Measurements from ENCODE around the gene STK11IP.

STK11IP gene

DNA sequence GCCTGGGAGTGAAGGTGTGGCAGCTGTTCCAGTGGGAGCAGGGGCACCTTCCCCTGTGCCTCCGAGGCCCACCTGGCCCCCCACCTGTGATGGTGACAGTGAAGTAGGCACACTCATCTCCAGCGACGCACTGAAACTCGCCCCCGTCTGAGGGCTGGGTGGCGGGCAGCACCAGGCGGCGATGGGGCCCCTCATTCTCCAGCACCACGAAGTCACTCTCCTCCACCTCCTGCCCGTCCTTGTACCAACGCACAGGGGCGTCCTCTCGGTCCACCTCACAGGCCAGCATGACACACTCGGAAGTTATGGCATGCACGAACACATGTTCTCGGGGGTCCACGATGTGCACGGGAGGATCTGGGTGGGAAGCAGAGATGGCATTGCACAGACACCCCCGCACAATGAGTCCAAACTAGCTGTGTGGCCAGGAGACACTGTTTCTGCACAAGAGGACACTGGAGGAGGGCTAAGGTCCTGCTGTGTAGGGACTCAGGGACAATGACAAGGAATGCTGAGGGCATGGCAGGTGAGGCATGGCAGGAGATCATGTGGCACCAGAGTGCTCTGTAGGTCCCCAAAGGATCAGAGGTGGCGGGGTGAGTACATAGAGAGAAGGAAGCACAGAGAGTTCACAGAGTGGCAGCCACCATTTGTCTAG, 34.3 kb upstream of the STK11IP start:
- DNase-seq (ENCODE audit: low read depth) = no peak

DNA sequence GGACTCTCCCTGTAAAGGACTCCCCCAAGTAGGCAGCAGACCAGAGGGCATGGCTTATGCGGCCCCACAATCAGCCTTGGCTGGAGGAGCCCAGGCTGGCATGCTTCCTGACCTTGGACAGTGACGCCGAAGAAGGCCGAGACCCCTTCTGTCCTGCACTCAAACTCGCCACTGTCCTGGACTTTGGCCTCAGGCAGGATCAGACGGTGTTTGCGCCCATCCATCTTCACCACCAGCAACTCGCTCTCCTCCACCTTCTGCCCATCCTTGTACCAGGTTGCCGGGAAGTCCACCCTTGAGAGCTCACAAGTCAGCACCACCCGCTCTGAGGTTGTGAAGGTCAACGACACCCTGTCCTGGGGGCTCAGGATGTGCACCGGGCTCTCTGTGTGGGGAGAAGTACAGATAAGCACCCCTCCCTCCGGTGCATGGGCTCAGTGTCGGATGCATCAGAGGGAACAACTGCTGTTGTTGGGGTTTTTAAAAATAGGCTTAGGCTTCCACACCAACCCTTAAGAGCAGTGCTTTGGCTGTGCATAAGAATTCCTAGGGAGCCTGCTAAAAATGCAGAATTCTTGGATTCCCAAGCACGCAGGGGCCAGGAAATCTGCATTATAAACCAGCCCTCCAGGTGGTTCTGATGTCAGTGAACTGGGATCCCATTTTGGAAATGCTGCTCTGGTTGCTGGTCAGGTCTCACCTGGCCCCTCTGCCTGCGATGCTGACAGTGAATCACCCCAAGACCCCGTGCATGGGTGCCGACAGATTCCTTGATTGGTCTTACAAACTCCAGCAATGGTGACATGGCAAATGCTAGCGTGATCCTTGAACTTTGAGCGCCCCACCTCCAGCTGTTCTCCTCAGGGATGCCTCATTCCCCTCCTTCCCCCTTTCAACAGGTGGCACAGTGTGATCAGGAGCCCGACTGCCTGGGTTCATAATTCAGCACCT, 32.3 kb upstream of the STK11IP start:
- DNase-seq (ENCODE audit: low read depth) = no peak

DNA sequence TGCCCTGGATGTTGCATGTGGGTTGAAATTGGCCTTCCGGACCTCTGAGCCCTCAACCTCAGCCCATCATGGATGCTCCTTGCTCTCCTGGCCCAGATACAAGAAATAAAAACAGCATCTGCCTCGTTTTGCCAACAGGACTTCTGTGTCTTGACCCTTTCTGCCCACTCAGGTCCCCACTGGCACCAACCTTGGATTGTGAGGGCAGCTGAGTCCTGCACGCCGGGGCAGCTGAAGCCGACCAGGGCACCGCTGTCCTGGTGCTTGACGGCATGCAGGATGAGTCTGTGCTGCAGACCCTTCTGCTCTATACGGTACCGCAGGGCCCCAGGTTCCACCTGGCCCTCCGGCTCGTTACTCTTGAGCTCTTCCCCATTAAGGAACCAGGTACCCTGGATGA, 31.0 kb upstream of the STK11IP start:
- DNase-seq (ENCODE audit: low read depth) = no peak

DNA sequence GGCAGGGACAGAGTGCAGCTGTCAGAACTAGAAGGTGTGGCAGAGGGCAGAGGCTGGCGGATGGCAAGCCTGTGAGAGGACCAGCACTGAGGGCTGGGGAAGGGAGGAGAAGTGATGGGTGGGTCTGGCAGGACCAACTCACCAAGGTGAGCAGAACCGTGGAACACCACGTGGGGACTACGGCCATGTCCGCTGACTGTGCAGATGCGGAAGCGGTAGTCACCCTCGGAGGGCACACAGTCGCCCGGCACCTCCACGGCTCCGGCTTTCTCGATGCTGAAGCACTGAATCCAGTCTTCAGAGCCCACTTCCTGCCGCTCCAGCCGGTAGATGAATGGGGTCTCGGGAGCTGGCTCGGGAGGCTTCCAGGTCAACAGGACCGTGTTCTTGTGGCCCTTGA, 30.5 kb upstream of the STK11IP start:
- DNase-seq (ENCODE audit: low read depth) = no peak

- DNase-seq (ENCODE audit: low read depth) = no peak
These were observed 29.8 kb upstream of the STK11IP start for GRCh38 chr2:219567791-219568361.

DNA sequence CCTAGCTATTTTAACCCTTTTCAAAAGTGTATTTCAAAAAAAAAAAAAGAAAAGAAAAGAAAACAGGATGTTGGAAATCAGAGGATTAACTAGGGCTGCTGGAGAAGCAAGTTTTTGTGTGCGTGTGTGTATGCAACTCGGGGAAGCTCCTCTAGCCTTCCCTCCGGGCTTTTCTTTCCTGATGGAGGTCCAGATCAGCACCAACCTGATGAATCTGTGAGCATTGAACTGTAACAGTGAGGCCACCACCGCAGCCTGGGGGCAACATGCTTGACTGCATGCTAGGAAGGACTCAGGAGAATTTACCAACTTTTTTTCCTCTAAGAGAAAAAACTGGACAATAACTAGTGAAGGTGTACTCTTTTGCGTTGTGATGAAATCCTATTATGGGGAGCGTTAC, 28.6 kb upstream of the STK11IP start:
- DNase-seq (ENCODE audit: low read depth) = no peak

DNA sequence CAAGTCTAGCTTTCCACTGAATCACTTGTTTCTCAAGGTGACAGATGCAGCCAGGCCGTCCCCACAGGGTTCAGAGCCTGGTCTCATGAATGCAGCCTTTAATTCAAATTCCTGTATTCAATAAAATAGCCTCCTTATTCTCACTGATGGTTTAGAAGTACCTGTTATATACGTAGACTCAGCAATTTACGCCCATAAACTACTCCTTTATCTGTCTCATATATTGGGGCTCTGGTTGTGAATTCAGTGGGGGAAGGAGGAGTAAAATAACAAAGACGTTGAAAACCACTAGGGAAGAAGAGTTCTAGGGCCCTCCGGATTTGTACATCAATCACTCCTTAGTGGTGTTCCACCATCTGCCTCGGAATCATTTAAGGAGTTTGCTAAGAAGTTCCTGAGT, 28.0 kb upstream of the STK11IP start:
- DNase-seq (ENCODE audit: low read depth) = no peak

DNA sequence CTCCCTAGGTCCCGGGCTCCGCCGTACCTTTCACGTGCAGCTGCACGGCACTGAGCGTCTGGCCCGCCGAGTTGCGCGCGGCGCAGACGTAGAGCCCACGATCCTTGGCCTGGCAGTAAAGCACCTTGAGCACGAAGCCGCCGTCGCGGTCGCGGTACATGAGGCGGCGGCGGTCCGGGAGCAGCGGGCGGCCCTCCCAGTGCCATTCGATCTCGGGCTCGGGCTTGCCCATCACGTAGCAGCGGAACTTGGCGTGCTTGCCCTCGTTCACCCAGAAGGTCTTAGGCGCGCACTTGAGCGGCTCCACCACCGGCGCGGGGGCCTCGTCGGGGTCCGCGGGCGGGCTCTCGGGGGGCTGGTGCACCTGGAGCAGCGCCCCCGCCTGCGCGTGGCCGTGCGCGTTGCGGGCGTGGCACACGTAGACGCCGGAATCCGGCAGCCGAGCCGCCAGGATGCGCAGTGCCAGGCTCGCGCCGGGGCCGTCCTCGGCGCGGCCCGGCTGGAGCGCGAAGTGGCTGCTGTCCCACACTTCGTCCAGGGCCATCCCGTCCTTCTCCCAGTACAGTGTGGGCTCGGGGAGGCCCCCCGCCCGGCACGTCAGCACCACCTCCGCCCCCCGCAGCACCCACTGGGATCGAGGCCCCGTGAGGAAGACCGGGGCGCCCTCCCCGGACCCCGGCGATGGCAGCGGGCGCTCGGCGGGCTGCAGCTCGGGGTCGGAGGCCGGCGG, 27.3 kb upstream of the STK11IP start:
- no peak for DNase-seq (ENCODE audit: low read depth)

DNA sequence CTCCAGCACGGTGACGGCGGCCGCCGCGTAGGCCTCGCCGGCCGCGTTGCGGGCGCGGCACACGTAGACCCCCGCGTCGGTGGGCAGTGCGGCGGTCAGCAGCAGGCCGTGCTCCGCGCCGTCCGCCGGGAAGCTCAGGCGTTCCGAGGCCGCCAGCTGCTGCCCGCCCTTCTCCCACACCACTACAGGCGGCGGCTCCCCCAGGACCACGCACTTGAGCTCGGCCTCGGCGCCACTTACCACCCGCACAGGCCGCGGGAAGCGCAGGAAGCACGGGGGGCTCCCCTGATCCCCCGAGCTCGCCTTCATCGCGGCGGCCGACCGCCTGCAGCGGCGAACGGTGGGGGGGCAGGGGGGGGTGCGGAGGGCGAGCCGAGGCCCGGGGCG, 26.7 kb upstream of the STK11IP start:
- DNase-seq (ENCODE audit: low read depth) = no peak

GRCh38 chr2:219571311-219572236, 26.1 kb upstream of the STK11IP start, which contains the start of gene OBSL1:
Gene OBSL1, minus strand, starts transcription at chr2:219571539. Its CDS starts 307 bp downstream, at chr2:219571232.
- DNase-seq (ENCODE audit: low read depth) = no peak

DNA sequence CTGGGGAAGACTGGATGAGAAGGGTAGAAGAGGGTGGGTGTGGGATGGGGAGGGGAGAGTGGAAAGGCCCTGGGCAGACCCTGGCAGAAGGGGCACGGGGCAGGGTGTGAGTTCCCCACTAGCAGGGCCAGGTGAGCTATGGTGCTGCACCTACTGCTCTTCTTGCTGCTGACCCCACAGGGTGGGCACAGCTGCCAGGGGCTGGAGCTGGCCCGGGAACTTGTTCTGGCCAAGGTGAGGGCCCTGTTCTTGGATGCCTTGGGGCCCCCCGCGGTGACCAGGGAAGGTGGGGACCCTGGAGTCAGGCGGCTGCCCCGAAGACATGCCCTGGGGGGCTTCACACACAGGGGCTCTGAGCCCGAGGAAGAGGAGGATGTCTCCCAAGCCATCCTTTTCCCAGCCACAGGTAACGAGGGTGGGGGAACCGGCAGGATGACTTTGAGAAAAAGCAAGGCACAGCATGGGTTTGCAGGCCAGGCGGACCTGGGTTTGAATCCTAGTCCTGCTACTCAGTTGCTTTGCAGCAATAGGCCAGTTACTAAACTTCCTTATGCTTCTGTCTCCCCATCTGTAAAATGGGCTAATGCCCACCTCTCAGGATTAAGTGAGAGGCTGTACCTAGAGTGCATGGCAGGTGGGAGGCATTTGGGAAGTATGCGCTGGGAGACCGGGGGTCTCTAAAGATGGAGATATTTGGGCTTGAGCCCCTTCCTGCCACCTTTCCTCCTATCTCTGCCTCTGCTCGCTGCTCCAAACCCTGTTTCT, 25.2 kb upstream of the STK11IP start, which contains the start of gene INHA:
TSS of gene INHA (plus strand) at position 74 of the 765 bp plus-strand sequence. CDS start at position 139, 65 bp downstream.
- DNase-seq (ENCODE audit: low read depth) = no peak

- no peak for DNase-seq (ENCODE audit: low read depth)
These were observed 24.5 kb upstream of the STK11IP start for GRCh38 chr2:219573166-219573565.

GRCh38 chr2:219574484-219575311, 23.0 kb upstream of the STK11IP start:
- no peak for DNase-seq (ENCODE audit: low read depth)

DNA sequence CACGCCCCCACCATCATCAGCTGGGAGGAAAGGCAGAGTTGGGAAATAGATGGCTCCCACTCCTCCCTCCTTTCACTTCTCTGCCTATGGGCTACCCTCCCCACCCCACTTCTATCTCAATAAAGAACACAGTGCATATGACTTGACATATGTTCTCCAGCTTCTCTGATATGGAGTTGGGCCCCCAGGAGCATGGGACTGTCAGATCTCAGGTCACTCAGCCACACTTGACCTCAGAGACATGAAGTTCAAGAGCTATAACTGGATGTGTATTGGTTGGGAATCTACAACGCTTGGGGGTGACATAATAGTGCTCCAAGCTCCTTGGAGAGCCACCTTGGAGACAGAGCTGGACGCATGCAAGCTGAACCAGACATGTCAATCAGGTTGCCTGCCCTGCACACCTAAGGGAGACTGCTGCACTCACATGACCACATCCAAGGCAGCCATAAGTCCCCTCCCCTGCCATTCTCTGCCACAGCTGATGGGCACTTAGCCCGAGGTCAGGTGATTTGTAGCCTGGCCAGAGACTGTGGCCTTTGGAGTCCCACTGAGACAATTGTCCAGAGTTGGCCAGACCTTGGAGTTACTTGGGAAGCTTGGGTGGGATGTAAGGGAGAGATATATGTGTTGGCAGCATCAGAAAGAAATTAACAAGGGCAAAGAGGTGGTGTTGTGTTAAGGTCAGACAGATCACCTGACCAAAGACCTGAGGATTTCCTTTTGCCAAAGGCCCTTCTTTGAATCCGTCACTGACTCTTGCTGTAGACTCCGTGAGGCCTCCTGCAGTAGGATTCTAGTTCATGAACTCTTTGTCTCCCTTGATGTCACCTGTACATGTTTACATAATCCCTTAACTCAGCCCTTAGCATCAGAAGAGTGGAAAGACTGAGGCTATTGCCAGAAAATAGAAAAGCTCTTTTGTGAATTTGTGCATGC, 21.8 kb upstream of the STK11IP start:
- DNase-seq (ENCODE audit: low read depth) = no peak

- no peak for DNase-seq (ENCODE audit: low read depth)
These were observed 20.9 kb upstream of the STK11IP start for GRCh38 chr2:219576505-219577388.

DNA sequence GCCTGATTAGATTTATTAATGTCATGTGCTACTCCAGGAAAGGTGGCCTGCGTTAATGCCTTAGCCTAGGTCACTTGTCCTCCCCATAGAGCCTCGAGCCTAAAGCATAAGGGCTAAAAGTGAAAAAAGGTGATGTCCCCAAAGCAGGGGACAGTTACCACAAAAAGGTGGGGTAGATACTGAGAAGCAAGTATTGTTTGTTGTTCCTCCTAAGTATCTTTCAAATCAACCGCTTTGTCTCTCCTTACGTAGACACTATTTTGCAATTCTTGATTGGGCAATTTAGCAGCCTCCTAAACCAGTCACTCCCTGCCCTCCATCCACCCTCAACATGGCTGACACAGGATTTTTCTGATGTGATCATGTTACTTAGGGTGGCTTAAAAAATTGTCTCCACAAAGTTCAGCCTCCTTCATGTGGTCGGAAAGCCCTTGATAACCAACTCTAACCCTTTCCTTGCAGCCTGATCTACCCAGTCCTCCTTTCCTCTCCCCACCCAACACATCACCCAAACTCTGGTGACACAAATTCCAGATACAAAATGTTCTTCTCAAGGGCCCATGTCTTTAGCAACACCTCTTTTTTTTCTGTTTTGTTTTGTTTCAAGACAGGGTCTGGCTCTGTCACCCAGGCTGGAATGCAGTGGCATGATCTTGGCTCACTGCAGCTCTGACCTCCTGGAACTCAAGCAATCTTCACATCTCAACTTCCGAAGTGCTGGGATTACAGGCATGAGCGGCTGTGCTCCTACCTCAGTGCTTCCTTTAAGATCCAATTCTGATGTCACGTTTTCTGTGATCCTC, 18.6 kb upstream of the STK11IP start:
- DNase-seq (ENCODE audit: low read depth) = no peak
